GM20000 (cell line): ENCODE measurements around the gene GRID1.

ENCODE experiments used
- DNase-seq: peaks from one replicate; pipeline ENCODE4 v3.0.0; 2012; ENCODE audit warnings: low spot score
- CTCF ChIP-seq: IDR thresholded peaks from 2 replicates; pipeline ENCODE4 v1.5.1; 2012; ENCODE audit warnings: mild to moderate bottlenecking, control low read depth; ENCODE audit errors: extremely low read depth, missing control alignments

Gene GRID1

DNA sequence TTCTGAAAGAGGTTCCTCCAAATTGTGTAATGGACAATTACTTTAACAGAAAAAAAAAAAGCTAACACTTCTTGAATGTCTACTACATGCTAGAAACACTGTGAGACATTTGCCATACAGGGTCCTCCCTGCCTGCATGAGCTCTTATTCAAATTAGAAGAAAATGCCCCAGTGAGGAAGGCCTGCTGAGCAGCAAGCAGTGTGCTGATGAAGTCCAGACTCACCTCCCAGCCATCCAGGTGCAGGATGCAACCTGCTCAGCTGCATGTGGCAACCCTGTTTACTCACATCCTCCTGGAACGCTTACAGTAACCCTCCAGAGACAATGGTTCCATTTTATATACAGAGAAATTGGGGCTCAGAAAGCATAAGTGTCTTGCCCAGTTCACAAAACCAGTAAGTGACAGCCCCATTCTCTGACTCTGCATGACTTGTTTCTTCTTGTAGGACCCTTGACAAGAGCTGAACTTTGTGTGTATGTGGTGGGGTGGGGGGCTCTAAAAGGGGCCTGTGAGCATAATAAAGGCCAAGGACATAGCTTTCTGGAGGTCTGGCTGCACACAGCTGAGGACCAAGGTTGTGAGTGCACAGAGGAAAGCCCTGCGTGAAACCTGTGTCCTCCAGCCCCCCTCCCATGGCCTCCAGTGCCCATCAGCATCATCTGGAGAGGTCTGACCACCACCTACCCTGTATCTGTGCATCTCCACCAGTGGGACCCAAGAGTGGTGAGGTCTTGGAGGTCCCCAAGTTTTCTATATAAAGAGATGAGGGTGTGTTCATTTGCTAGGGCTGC is 387.8 kb downstream of the GRID1 start:
- DNase-seq: no peak
- TF ChIP-seq CTCF: no peak

GRCh38 chr10:85977642-85978041 is 389.0 kb downstream of the GRID1 start:
- DNase-seq: no peak

GRCh38 chr10:85976267-85976793 is 390.3 kb downstream of the GRID1 start:
- TF ChIP-seq CTCF: no peak
- no peak for DNase-seq

More at GRCh38 chr10:85977642-85978041, 389.0 kb downstream of the GRID1 start:
- no peak for TF ChIP-seq CTCF

DNA sequence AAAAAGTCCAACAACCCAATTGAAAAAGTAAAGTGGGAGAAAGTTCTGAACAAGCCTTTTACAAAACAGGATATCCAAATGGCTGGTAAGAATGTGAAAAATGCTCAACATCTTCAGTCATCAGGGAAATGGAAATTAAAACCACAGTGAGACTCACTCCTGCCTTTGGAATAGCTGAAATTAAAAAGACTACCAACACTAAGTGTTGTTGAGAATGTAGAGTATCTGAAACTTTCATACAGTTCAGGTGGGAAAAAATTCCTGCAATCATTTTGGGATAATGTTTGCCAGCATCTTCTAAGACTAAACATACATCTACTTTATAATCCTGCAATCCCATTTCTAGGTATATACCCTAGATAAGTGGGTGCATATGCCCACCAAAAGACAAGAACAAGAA is 395.1 kb downstream of the GRID1 start:
- DNase-seq: no peak
- TF ChIP-seq CTCF: no peak

DNA sequence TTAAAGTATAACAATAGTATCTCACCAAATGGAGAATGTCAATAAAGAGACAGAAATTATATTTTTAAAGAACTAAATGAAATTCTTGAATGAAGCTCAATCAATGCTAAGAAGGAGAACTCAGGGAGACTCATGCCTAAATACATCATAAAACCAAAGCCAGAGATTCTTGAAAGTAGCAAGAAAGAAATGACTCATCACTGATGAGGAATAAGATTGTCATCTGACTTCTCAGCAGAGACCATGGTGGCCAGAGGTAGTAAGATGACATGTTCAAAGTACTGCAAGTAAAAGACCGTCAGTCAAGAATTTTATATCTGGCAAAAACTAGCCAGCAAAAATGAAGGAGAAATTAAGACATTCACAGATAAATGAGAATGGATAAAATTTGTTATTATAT is 399.0 kb downstream of the GRID1 start:
- TF ChIP-seq CTCF: no peak
- no peak for DNase-seq

GRCh38 chr10:85961479-85962067 is 405.0 kb downstream of the GRID1 start:
- no peak for TF ChIP-seq CTCF

DNA sequence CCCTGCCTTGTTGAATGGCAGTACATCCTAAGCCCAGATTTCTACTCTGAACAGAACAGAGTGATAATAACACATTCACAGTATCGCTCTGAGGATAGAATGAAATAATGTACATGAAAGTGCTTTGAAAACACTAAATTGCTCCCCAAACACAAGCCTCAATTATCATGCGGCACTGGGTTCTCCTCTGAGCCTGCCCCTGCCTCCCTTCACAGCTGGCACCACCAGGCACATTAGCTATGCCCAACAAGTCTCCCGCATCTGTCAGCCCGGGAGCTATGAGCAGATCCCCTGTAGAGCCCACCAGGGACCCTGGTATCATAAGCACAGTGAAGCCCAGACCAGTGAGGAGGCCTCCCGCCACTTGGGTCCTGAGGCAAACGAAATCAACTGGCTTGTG is 405.5 kb downstream of the GRID1 start:
- DNase-seq: no peak
- no peak for TF ChIP-seq CTCF

More at GRCh38 chr10:85961479-85962067, 405.0 kb downstream of the GRID1 start:
- DNase-seq: no peak
